Measurements from ENCODE around the gene GLRA2. TPM values are rescaled to one million over a fixed set of nuclear protein-coding genes. Genes with fewer than 3 reads are reported as not detected.
"Not testable (repeated sequence)": the region's sequence is repeated elsewhere in the genome, so short reads cannot be mapped to it uniquely, and the experiment has no call there.

GLRA2 gene
- polyA plus RNA-seq, 3 donors, result not detected

DNA sequence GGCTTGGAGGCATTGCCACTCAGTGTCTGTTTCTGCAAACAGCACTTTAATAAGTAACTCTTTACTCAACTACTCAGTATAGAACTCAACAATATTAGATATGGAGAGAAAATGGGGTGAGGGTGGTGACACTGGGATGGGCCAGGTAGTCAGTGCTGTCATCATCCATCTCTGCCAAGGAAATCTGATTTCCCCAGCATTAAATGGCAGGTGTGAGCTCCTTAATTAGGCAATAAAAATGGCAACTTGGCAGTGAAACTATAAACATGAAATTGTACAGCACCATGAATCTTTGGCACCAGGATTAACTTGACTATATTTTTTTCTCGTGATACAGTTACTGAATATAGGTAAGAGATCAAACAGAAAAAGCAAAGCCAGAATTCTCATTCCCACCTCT lies 146.2 kb downstream of the GLRA2 start:
- no peak overlapping the region for H3K27ac ChIP-seq (ENCODE audit: low read depth, low read length)
- 76 to 91% (median 81%) methylated on average over 1 of the region's 1 CpG for WGBS, 3 donors

- H3K27ac ChIP-seq (ENCODE audit: low read depth, low read length), result no peak overlapping the region
- WGBS, 3 donors, result 65 to 95% (median 90%) methylated on average over 1 of the region's 1 CpG
Measured at GRCh38 chrX:14676431-14676830, 147.1 kb downstream of the GLRA2 start.

DNA sequence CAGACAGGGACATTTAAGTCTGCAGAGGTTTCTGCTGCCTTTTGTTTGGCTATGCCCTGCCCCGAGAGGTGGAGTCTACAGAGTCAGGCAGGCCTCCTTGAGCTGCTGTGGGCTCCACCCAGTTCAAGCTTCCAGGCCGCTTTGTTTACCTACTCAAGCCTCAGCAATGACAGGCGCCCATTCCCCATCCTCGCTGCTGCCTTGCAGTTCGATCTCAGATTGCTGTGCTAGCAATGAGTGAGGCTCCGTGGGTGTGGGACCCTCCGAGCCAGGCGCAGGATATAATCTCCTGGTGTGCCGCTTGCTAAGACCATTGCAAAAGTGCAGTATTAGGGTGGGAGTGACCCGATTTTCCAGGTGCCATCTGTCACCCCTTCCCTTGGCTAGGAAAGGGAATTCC lies 159.0 kb downstream of the GLRA2 start:
- 92 to 95% (median 94%) methylated on average over 10 of the region's 10 CpGs for WGBS, 3 donors

DNA sequence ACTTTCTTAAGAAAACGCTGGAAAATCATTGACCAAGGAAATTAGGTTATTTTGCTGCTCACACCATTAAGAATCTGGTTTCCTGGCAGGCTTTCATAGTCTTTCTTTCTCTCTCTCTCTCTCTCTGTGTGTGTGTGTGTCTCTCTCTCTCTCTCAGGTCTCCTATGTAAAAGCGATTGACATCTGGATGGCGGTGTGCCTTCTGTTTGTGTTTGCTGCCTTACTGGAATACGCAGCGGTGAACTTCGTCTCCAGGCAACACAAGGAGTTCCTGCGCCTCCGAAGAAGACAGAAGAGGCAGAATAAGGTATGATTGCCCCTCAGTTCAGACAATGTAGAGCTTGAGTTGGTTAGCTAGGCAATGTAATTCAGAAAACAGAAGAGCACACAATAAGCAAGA lies 161.2 kb downstream of the GLRA2 start:
- 43 to 94% (median 87%) methylated on average over 8 of the region's 8 CpGs for WGBS, 3 donors
- no peak overlapping the region for H3K27ac ChIP-seq (ENCODE audit: low read depth, low read length)

More for the DNA sequence above, 159.0 kb downstream of the GLRA2 start:
- not testable (repeated sequence) for H3K27ac ChIP-seq (ENCODE audit: low read depth, low read length)

DNA sequence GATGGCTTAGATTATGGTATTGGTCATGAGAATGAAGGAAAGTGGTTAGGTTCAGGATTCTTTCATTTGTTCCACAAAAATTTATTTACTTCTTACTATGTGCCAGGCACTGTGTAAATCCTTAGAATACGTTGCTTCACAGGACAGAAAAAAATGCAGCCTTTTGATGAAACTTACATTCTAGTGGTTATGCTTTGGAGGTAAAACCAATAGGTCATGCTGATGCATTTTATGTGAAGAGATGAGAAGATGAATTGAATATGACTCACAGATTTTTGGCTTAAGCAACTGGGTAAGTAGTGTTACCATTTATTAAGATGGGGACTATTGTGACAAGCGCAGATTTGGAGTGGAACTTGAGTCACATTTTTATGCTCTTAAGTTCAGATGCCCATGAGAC lies 165.3 kb downstream of the GLRA2 start:
- 64 to 87% (median 87%) methylated on average over 2 of the region's 2 CpGs for WGBS, 3 donors
- no peak overlapping the region for H3K27ac ChIP-seq (ENCODE audit: low read depth, low read length)

DNA sequence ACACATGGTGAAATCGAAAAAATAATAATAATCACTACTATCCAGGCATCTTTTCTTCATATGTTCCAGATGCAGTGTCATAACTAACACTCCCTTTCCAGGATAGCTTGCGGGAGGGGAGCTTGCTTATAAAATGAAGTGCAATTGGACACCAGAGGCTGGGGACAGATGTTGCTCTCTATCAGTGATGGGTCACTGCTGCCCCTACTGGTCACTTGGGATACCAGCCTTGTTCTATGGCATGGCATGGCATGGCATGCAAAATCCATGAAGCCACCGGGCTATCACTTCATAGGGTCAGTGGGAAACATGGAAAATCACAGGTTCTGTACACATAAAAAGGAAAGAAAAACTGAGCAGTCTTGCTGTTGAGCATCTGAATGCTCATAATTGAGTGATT lies 168.1 kb downstream of the GLRA2 start:
- H3K27ac ChIP-seq (ENCODE audit: low read depth, low read length), result no peak overlapping the region
- 64 to 89% (median 89%) methylated on average over 3 of the region's 3 CpGs for WGBS, 3 donors

- H3K27ac ChIP-seq (ENCODE audit: low read depth, low read length), result no peak overlapping the region
- WGBS, 3 donors, result 59 to 96% (median 87%) methylated on average over 3 of the region's 3 CpGs
Measured at GRCh38 chrX:14698790-14699189, 169.5 kb downstream of the GLRA2 start.

DNA sequence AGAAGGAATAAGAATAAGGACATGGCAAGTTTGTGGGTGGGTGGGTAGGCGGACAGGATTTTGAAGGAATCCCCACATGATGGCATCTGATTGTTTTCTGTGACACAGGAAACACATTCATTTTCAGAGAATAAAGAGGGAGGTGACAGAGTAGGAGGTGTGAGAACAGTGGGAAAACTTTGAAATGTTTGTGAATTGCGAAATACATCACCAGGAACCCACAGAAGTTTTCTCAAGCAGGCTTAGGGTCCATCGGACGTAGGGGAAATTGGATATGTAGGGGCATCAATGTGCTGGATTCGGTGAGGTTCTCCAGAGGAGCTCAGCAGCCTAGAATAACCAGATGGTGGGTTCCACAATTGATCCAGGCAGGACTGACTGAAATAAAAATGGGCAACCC lies 171.6 kb downstream of the GLRA2 start:
- 75 to 84% (median 84%) methylated on average over 5 of the region's 5 CpGs for WGBS, 3 donors
- H3K27ac ChIP-seq (ENCODE audit: low read depth, low read length), result no peak overlapping the region

- H3K27ac ChIP-seq (ENCODE audit: low read depth, low read length), result no peak overlapping the region
Measured at GRCh38 chrX:14702145-14702544, 172.8 kb downstream of the GLRA2 start.

DNA sequence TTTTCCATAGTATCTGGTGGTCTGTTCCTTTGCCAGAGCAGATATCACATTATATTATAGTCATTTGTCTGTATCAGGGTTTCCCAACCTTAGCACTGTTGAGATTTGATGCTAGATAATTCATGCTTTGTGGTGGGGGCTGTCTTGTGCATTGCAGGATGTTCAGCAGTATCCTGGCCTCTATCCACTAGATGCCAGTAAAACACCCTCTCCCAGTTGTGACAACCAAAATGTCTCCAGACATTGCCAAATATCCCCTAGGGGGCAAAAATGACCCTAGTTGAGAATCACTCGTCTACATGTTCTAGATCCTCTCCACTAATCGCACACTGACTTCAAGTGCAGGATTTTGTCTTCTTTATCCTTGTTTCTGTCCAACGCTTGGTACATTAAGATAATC lies 182.8 kb downstream of the GLRA2 start:
- 75 to 90% (median 83%) methylated on average over 3 of the region's 3 CpGs for WGBS, 3 donors

DNA sequence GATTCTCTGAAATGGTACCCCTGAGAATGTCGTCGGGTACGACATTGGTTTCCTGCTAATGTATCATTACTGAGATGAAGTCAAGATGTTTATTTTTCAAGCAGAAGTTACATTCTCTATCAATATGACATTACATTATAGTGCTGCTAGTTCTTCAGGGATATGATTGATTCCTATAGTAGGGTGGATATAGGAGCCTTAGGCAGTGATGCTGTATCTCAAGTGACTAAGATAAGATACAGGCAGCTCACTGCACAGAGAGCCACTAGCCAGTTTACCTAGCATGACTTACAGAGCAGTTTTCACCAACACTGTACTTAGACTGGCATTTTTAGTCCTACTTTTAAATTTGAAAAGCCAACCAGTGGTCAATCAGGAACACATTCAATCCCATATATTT lies 188.6 kb downstream of the GLRA2 start:
- WGBS, 3 donors, result 78 to 87% (median 85%) methylated on average over 3 of the region's 3 CpGs
- H3K27ac ChIP-seq (ENCODE audit: low read depth, low read length), result no peak overlapping the region

More for the DNA sequence above, 182.8 kb downstream of the GLRA2 start:
- H3K27ac ChIP-seq (ENCODE audit: low read depth, low read length), result no peak overlapping the region

- no peak overlapping the region for H3K27ac ChIP-seq (ENCODE audit: low read depth, low read length)
- WGBS, 3 donors, result 73 to 85% (median 77%) methylated on average over 2 of the region's 2 CpGs
Measured at GRCh38 chrX:14718403-14718802, 189.1 kb downstream of the GLRA2 start.

DNA sequence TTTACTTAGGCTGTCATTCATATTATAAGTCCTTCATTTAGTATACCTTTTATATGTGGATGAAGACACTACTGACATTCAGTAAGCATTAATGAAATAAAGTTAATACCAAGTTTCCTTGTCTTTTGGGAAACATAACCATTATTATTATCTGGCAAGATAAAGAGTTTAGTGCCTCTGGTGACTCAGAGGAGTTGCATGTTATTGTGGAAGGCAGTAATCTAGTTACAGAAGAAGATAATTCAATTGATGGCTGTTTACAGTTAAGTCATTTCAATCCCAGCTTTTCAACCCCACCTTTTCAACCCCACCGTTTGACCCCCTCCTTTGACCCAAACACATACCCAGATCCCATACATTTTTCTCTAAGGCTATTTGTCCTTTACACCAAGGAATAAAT lies 199.7 kb downstream of the GLRA2 start:
- 44 to 86% (median 57%) methylated on average over 1 of the region's 1 CpG for WGBS, 3 donors
- H3K27ac ChIP-seq (ENCODE audit: low read depth, low read length), result no peak overlapping the region

DNA sequence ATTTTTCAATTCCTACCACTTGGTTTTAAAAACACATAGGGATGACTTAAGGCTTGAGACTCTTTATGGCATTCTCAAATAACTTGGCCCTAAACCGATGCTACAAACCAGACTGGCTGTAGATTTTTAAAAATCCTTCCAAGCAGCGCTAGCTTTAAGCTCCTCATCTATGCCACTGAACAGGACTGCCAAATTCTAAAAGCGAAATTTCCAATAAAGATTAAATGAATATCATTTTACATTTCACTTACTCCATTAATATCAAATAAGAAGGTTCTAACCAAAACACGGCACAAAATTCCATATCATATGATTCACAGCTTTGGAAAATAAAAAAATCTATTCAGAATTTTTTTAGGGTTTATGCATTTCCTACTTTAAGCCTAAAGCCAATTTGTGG lies 209.3 kb downstream of the GLRA2 start:
- no peak overlapping the region for H3K27ac ChIP-seq (ENCODE audit: low read depth, low read length)
- WGBS, 3 donors, result 66 to 76% (median 69%) methylated on average over 4 of the region's 4 CpGs

- H3K27ac ChIP-seq (ENCODE audit: low read depth, low read length), result no peak overlapping the region
- 72 to 94% (median 81%) methylated on average over 4 of the region's 4 CpGs for WGBS, 3 donors
Measured at GRCh38 chrX:14753441-14753840, 224.1 kb downstream of the GLRA2 start.

DNA sequence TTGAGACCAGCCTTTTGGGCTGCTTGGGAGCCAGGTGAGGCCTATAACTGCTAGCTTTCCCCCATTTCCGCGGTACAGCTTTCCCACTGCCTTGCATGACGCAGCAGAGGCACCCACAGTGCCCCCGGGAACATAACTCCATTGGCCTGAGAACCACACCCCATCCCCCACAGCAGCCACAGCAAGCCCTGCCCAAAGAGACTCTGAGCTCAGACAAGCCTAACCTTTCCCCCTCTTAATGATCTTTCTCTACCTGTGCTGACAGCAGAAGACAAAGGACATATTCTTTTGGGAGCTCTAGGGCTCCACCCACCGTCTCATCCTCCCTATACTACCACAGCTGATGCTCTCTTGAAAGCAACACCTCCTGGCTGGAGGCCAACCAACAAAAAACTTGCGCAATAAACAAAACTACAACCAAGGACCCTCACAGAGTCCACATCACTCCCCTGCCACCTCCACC lies 228.7 kb downstream of the GLRA2 start:
- WGBS, 3 donors, result 59 to 95% (median 88%) methylated on average over 6 of the region's 6 CpGs
- no peak overlapping the region for H3K27ac ChIP-seq (ENCODE audit: low read depth, low read length)

- 54 to 69% (median 68%) methylated on average over 3 of the region's 3 CpGs for WGBS, 3 donors
- H3K27ac ChIP-seq (ENCODE audit: low read depth, low read length), result no peak overlapping the region
Measured at GRCh38 chrX:14775416-14775815, 246.1 kb downstream of the GLRA2 start.

DNA sequence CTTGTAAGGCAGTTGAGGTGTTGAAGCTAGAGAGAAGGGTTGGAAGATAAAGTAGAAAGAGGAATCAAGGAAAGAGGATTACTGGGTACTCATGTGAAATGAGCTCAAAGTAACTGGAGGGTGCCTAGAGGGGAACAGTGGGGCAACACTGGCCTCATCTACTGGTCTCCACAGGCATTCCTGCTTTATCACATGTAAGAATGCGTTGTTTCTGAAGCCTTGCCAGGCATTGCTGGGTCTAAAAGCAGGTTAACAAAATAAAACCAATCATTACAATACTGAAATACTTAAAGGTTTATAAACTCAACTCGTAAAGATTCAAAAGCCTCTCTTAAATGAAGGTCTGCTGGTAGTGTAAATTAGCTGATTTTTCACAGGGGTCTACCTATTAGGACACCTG lies 247.6 kb downstream of the GLRA2 start:
- WGBS, 3 donors, result 57 to 88% (median 67%) methylated on average over 2 of the region's 2 CpGs
- no peak overlapping the region for H3K27ac ChIP-seq (ENCODE audit: low read depth, low read length)

GRCh38 chrX:14777525-14777924 lies 248.2 kb downstream of the GLRA2 start:
- no peak overlapping the region for H3K27ac ChIP-seq (ENCODE audit: low read depth, low read length)
- 8 to 64% (median 42%) methylated on average over 2 of the region's 2 CpGs for WGBS, 3 donors

DNA sequence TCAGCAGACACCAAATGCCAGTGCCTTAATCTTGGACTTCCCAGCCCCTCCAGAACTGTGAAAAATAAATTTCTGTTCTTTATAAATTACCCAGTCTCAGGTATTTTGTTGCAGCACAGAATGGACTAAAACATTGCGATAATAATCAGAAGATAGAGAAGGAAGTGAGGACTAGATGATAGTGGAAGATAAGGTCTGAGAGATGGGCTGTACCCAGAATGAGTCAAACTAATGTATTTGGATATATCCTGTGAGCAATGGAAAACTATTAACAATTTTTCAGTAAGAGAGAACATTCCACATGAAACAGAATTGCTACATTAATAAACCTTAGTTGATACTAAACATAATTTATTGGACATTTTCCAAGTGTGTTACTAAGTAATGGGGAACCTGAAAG lies 250.2 kb downstream of the GLRA2 start:
- no peak overlapping the region for H3K27ac ChIP-seq (ENCODE audit: low read depth, low read length)
- 78 to 91% (median 82%) methylated on average over 1 of the region's 1 CpG for WGBS, 3 donors

Data from adipose tissue (tissue), 3 donors.